Measurements from ENCODE around the gene KIF14.
"Not testable (repeated sequence)": the region's sequence is repeated elsewhere in the genome, so short reads cannot be mapped to it uniquely, and the experiment has no call there.

The KIF14 gene

GRCh38 chr1:200634261-200635122 lies 13.9 kb upstream of the KIF14 start:
- DNase-seq (ENCODE audit: low read depth in 2 of 2), result no peak

DNA sequence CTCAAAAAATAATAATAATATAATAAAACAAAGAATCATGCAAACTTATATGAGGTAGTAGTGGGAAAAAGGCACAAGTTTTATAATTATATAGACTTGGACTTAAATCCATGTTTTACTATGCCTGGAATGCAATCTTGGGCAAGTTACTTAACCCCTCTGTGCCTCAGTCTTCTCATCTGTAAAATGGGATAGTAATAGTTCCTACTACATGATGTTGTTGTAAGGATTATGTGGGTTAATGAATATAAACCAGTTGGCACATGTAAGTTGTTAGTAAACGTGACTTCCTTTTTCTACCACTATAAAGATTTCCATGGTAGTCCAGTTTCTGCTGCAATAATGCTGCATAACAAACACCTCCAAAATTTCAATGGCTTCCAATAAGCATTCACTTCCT lies 10.8 kb upstream of the KIF14 start:
- DNase-seq (ENCODE audit: low read depth in 2 of 2), result no peak

DNA sequence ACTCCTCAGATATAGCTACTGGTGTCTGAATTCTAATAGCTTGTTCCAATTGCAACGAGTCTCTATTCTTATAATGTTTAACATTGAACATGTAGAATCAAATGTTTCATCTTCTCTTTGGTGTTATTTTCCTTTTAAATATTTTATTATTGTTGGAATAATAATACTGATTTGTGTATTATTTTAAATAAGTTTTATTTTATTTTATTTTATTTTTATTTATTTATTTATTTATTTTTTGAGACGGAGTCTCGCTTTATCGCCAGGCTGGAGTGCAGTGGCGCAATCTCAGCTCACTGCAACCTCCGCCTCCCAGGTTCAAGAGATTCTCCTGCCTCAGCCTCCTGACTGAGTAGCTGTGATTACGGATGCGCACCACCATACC lies 10.0 kb upstream of the KIF14 start:
- not testable (repeated sequence) for DNase-seq (ENCODE audit: low read depth in 2 of 2)

GRCh38 chr1:200629876-200630514 lies 9.4 kb upstream of the KIF14 start:
- DNase-seq (ENCODE audit: low read depth in 2 of 2), result no peak

DNA sequence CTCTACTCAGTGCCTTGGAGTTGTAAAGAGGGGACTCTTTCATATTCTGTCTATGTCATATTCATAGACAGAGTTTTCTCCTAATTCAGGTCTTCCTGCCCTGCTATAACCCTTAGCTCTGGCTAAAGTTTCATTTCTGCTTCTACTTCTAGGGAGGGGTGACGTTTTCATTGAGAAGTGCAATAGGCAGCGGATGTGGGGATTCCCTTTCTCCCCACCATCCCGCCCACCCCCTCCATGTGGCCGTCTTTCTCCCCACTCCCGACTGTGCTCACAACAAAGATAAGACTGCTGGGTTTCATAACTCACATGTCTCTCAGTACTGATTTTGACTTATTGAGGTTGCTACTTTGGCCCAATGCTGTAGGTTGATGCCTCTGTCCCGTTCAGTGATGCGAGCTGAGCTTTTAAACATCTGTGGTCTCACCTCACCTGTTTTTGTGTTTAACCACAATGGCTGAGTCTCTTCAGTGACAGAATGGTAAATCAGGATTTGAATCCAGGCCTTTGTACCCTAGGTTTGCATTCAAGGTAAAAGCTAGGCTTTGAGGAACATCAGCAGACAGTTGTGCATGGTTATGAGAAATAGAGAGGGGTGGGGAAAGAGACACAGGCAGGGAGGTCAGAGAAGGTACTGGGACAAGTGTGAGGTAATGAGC lies 7.8 kb upstream of the KIF14 start:
- no peak for DNase-seq (ENCODE audit: low read depth in 2 of 2)

GRCh38 chr1:200627575-200628222 lies 7.1 kb upstream of the KIF14 start:
- no peak for DNase-seq (ENCODE audit: low read depth in 2 of 2)

DNA sequence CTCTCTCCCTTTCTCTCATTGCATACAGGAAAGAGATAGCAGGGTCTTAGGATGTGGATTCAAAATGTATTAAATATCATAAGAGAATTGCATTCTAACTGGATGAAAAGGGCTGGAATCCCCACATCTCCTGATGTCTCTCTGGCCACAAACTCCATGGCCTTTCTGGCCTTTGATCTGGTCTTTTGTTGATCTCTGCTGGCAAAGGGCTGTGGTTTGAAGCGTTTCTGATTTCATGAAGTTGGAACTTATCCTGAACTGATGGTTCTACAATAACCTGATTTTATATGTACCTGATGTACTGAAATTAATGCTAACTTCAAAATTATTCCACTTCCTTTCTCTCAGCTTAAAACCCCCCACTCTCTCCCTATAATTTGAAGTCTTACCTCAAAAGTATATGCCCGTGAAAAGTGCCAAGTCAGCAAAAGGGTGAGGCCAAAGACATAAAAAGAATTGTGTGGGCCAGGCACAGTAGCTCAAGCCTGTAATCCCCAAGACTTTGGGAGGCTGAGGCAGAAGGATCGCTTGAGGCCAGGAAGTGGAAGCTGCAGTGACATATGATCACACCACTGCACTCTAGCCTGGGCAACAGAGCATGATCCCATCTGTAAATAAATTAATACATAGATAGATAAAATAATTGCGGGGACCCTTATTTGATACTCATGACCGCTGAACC lies 6.4 kb upstream of the KIF14 start:
- no peak for DNase-seq (ENCODE audit: low read depth in 2 of 2)

DNA sequence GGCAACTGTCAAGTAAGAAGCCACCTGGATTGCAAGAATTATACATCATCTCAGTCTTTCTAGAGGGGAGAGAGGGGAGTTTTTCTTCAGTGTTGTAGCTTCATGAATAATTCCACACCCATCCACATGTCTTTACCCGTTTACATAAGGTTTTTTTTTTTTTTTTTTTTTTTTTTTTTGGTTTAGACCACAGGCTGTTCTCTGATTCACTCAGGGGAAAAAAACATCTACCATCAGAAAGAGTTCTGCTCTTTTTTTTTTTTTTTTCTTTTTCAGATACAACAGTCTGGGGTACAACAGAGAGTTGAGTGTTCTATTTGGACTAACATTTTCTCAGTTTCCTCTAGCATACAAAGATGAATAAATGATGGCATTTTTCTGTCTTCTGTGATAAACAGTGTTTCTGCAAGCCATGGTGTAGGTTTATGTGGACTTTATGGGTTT lies 4.9 kb upstream of the KIF14 start:
- DNase-seq (ENCODE audit: low read depth in 2 of 2), result no peak

- DNase-seq (ENCODE audit: low read depth in 2 of 2), result no peak
Observed at GRCh38 chr1:200624679-200625335, 4.3 kb upstream of the KIF14 start.

- DNase-seq (ENCODE audit: low read depth in 2 of 2), result no peak
Observed at GRCh38 chr1:200619894-200620272, 668 bp downstream of the KIF14 start.

DNA sequence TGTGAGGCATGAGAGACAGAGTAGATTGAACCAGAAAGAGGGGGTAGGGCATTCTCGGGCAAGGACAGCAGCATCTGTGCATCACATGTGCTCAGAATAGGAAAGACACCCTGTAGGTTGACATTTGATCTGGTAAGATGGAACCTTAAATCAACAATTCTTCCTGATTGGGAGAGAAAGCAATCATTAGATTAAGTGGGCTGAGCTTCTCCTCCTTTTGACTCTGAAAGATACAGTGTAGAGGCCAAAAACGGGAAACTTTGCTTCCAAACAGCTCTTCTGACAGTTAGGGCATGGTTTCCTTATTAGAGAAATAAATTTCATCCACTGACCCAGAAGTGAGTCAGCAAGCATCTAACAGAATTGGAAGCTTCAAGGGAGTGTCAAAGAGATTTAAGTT lies 9.7 kb downstream of the KIF14 start:
- DNase-seq (ENCODE audit: low read depth in 2 of 2), result no peak

DNA sequence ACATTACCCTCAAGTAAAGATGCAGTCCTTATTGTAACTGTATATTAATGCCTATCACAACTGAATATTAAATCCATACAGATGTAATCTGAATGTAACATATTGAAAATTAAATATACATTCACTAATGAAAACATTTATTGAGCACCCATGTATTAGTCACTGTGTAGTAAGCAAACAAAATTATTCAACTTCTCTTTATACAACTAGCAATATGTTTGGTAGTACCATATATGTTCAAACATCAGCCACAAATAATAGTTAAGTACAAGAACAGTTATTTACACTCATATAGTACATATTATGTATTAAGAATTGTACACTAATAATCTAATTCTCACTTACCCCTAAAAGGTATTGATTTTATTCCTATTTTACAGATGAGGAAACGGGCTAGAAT lies 17.9 kb downstream of the KIF14 start:
- no peak for DNase-seq (ENCODE audit: low read depth in 2 of 2)

- DNase-seq (ENCODE audit: low read depth in 2 of 2), result no peak
Observed at GRCh38 chr1:200590001-200590400, 30.6 kb downstream of the KIF14 start.

- no peak for DNase-seq (ENCODE audit: low read depth in 2 of 2)
Observed at GRCh38 chr1:200588698-200589097, 31.9 kb downstream of the KIF14 start.

DNA sequence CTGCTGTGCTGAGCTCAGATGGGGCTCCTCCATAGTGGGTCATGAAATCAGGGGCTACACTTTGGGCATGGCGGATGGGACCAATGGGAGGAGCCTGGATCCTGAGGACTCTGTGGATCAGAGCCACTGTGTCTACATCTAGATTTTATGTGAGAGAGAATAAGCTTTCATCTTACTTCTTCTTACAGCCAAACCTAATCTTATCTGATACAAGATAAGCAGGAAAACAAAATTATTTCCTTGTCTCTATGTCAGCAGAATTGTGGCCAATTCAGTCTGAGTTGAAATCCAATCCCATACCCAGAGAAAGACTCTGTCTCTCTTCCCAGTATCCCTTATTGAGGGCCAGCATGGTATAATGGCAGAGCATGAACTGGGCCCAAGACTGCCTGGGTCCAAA lies 56.2 kb downstream of the KIF14 start:
- no peak for DNase-seq (ENCODE audit: low read depth in 2 of 2)

GRCh38 chr1:200561856-200562214 lies 58.7 kb downstream of the KIF14 start:
- no peak for DNase-seq (ENCODE audit: low read depth in 2 of 2)

DNA sequence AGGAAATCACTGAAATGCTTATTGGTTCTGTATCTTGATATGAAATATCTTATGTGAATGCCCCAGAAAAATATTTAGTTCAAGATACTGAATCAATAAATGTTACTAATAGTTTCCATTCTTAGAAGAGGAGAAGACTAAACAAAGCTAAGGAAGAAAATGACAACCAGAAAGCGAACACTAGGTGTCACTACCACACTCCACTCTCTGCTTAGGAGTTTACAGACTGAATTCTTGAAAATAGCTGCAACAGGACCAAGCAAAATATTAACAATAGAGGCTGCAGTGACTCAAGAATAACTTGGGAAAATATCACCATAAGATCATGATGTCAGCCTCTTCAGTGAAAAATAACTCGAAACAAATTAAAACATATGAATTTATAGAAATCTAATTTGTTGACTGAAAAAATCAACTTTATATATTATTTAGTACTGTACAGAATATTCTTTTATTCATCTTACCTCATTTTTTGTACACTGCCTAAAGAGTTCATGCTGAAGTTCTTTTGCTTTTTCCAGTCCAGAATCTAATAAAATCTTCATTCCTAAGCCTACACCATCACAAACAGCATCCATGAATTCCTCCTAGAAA lies 61.6 kb downstream of the KIF14 start:
- no peak for DNase-seq (ENCODE audit: low read depth in 2 of 2)

GRCh38 chr1:200556002-200556401 lies 64.5 kb downstream of the KIF14 start:
- no peak for DNase-seq (ENCODE audit: low read depth in 2 of 2)

- not testable (repeated sequence) for DNase-seq (ENCODE audit: low read depth in 2 of 2)
Observed at GRCh38 chr1:200552737-200553136, 67.8 kb downstream of the KIF14 start.

- no peak for DNase-seq (ENCODE audit: low read depth in 2 of 2)
Observed at GRCh38 chr1:200550367-200550766, 70.2 kb downstream of the KIF14 start.

DNA sequence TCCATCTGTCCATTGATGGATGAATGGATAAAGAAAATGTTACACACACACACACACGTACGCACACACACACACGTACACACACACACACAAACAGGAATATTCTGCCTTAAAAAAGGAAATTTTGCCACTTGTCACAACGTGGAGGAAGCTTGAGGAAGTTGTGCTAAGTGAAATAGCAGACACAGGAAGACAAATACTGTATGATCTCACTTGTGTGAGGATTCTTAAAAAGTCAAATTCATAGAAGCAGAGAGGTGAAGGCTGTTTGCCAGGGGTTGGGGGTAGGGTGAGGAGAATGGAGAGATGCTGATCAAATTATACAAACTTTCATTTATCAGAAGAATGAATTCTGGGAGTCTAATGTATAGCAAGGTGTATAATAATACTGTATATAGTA lies 73.2 kb downstream of the KIF14 start:
- DNase-seq (ENCODE audit: low read depth in 2 of 2), result no peak
